ENCODE results near the gene RGS7BP.

DNA sequence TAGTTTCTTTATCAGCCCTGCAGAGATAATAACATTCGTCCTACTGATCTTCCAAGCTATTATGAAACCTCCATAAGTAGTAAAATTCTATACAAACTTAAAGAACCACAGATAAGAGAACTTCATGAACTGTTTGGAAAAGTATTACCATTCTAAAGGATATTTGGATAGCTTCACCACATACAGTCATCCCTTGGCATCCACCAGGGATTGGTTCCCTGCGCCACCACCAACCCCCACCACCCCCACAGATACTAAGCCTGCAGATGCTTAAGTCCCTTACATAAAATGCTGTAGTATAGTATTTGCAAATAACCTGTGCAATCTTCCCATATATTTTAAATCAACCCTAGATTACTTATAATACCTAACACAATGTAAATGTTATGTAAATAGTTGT lies 123.1 kb downstream of the RGS7BP start:
- TF ChIP-seq EGR1 (IDR thresholded peaks at IDR 0.05) (no peak), EP300 (IDR thresholded peaks at IDR 0.05; ENCODE audit: borderline replicate concordance) (no peak), YY1 (IDR thresholded peaks at IDR 0.05; ENCODE audit: low read depth) (no peak), NFIC (IDR thresholded peaks at IDR 0.05) (no peak), ZBTB7A (IDR thresholded peaks at IDR 0.05; ENCODE audit: low read depth) (no peak), RAD21 (IDR thresholded peaks at IDR 0.05; ENCODE audit: low read depth) (no peak), TCF12 (IDR thresholded peaks at IDR 0.05; ENCODE audit: low read depth) (no peak)
- TF ChIP-seq, protein P1, sequence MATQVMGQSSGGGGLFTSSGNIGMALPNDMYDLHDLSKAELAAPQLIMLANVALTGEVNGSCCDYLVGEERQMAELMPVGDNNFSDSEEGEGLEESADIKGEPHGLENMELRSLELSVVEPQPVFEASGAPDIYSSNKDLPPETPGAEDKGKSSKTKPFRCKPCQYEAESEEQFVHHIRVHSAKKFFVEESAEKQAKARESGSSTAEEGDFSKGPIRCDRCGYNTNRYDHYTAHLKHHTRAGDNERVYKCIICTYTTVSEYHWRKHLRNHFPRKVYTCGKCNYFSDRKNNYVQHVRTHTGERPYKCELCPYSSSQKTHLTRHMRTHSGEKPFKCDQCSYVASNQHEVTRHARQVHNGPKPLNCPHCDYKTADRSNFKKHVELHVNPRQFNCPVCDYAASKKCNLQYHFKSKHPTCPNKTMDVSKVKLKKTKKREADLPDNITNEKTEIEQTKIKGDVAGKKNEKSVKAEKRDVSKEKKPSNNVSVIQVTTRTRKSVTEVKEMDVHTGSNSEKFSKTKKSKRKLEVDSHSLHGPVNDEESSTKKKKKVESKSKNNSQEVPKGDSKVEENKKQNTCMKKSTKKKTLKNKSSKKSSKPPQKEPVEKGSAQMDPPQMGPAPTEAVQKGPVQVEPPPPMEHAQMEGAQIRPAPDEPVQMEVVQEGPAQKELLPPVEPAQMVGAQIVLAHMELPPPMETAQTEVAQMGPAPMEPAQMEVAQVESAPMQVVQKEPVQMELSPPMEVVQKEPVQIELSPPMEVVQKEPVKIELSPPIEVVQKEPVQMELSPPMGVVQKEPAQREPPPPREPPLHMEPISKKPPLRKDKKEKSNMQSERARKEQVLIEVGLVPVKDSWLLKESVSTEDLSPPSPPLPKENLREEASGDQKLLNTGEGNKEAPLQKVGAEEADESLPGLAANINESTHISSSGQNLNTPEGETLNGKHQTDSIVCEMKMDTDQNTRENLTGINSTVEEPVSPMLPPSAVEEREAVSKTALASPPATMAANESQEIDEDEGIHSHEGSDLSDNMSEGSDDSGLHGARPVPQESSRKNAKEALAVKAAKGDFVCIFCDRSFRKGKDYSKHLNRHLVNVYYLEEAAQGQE (IDR thresholded peaks at IDR 0.05; ENCODE audit: low read depth) = no peak

Measured in Ishikawa (cell line).